HepG2 (cell line): ENCODE results near the gene ECE2. TPM values are rescaled to one million over a fixed set of nuclear protein-coding genes. Genes with fewer than 3 reads are reported as not detected.

Experiments used
- ARNT2 ChIP-seq: sonication (generic); formaldehyde crosslinking; IDR thresholded peaks from 2 replicates; pipeline ENCODE4 v1.8.0; 2022; ENCODE audit warnings: mild to moderate bottlenecking, low read depth, missing genetic modification reagents, moderate library complexity
- GABPA ChIP-seq, 2 experiments: IDR thresholded peaks; 2 replicates each; pipeline ENCODE4 v1.6.1; 2011 to 2016; ENCODE audit warnings: low read depth in 2 of 2, low read length in 1 of 2, missing biosample characterization in 1 of 2, missing genetic modification characterization in 1 of 2
- SAP130 ChIP-seq: IDR thresholded peaks from 2 replicates; pipeline ENCODE4 v1.6.1; 2016; ENCODE audit warnings: low read depth
- TFE3 ChIP-seq: IDR thresholded peaks from 2 replicates; pipeline ENCODE4 v1.6.1; 2016
- ZNF496 ChIP-seq: sonication (generic); formaldehyde crosslinking; IDR thresholded peaks from 2 replicates; pipeline ENCODE4 v1.8.1; 2023; ENCODE audit warnings: mild to moderate bottlenecking, moderate library complexity, missing genetic modification reagents; ENCODE audit not compliant: insufficient replicate concordance
- ZNF503 ChIP-seq: sonication (generic); formaldehyde crosslinking; IDR thresholded peaks from 2 replicates; pipeline ENCODE4 v1.4.0; 2020; ENCODE audit warnings: missing genetic modification reagents
- ZNF605 ChIP-seq: sonication (generic); formaldehyde crosslinking; IDR thresholded peaks from 2 replicates; pipeline ENCODE4 v1.8.0; 2022; ENCODE audit warnings: mild to moderate bottlenecking, missing genetic modification reagents
- ZNF704 ChIP-seq: sonication (generic); formaldehyde crosslinking; IDR thresholded peaks from 2 replicates; pipeline ENCODE4 v1.8.1; 2023; ENCODE audit warnings: mild to moderate bottlenecking, inconsistent platforms, moderate library complexity, missing genetic modification reagents, borderline replicate concordance
- ZNF776 ChIP-seq: sonication (generic); formaldehyde crosslinking; IDR thresholded peaks from 2 replicates; pipeline ENCODE4 v1.4.0; 2020; ENCODE audit warnings: mild to moderate bottlenecking, missing genetic modification reagents
- polyA plus RNA-seq, 8 experiments: library from polyadenylated mRNA; depleted of rRNA in 3 of 8; stranded (reverse) in 7 of 8; unstranded in 1 of 8; fragments of >200 nt; fragmentation: Illumina TruSeq in 4 of 8; extraction: Trizol in 4 of 8; gene quantifications; 2 replicates each; pipeline versions ENCODE4 v1.2.1 to v1.2.3, GENCODE V29; 2011 to 2016; ENCODE audit warnings: low read depth in 4 of 8, missing spikeins in 1 of 8, mixed read lengths in 1 of 8; ENCODE audit not compliant: insufficient read depth in 1 of 8
- total RNA-seq, 5 experiments: library from RNA; depleted of rRNA; stranded (reverse); fragments of >200 nt; fragmentation: Illumina TruSeq; extraction: Trizol; gene quantifications; 2 replicates each; pipeline ENCODE4 v1.2.3, GENCODE V29; 2016; ENCODE audit warnings: low read depth in 1 of 5
- TF ChIP-seq, protein P1 (sequence below): sonication (generic); formaldehyde crosslinking; IDR thresholded peaks from 2 replicates; pipeline ENCODE4 v1.5.0; 2020; ENCODE audit warnings: missing genetic modification reagents
- TF ChIP-seq, protein P2 (sequence below): sonication (generic); formaldehyde crosslinking; IDR thresholded peaks from 2 replicates; pipeline ENCODE4 v1.4.0; 2020; ENCODE audit warnings: missing genetic modification reagents

ECE2 gene
- total and polyA plus RNA-seq, 2 of the 13 experiments (the other 11 are each of a cell fraction or from before 2014, with no cell fraction given) = not detected

DNA sequence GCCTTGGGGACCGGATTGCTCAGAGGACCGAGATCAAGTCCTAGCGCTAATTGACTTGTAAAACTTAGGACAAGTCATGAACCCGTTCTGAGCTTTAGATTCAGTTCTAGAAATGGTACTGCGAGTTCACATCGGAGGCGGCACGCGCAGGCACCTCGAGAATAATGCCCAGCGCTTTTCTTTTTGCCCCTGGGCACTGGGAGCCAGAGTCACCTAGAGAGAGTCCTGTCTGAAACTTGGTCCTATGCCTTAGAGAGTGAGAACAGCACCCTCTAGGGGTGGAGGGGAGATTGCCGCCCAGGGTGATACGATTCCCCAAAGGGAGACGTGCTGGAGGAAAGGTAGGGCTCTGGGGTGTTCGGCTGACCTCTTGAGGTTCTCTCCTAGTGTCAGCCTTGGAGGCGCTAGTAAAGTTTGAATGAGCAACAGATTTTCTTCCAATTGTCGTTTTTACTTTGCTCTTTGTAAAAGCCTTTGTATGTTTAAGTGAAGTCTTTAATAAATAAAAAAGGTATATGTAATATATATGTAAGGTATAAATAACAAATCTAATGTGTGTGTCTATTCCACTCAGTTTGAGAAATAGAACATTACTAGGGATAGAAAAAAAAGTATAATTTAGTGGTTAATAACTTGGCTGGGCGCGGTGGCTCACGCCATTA is 25.5 kb upstream of the ECE2 start (continued):
- TF ChIP-seq SAP130 (CRISPR knock-in tag) (peak; percentile 70), ARNT2 (CRISPR knock-in tag) (0 out of 2 replicates have a peak, but pooled peaks have one; percentile 11), ZNF496 (CRISPR knock-in tag) (no peak), ZNF776 (CRISPR knock-in tag) (no peak), GABPA (IDR thresholded peaks at IDR 0.05; ENCODE audit: low read depth, low read length) (no peak), GABPA (CRISPR knock-in tag; IDR thresholded peaks at IDR 0.05; ENCODE audit: low read depth) (peak; percentile 32; the same call in 1 of the 2 replicates), ZNF605 (no peak), ZNF704 (CRISPR knock-in tag) (0 out of 2 replicates have a peak, but pooled peaks have one; percentile 23), ZNF503 (0 out of 2 replicates have a peak, but pooled peaks have one; percentile 6), TFE3 (CRISPR knock-in tag) (no peak)
- TF ChIP-seq, protein P1, sequence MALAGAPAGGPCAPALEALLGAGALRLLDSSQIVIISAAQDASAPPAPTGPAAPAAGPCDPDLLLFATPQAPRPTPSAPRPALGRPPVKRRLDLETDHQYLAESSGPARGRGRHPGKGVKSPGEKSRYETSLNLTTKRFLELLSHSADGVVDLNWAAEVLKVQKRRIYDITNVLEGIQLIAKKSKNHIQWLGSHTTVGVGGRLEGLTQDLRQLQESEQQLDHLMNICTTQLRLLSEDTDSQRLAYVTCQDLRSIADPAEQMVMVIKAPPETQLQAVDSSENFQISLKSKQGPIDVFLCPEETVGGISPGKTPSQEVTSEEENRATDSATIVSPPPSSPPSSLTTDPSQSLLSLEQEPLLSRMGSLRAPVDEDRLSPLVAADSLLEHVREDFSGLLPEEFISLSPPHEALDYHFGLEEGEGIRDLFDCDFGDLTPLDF = 0 out of 2 replicates have a peak, but pooled peaks have one; percentile 2
- TF ChIP-seq, protein P2, sequence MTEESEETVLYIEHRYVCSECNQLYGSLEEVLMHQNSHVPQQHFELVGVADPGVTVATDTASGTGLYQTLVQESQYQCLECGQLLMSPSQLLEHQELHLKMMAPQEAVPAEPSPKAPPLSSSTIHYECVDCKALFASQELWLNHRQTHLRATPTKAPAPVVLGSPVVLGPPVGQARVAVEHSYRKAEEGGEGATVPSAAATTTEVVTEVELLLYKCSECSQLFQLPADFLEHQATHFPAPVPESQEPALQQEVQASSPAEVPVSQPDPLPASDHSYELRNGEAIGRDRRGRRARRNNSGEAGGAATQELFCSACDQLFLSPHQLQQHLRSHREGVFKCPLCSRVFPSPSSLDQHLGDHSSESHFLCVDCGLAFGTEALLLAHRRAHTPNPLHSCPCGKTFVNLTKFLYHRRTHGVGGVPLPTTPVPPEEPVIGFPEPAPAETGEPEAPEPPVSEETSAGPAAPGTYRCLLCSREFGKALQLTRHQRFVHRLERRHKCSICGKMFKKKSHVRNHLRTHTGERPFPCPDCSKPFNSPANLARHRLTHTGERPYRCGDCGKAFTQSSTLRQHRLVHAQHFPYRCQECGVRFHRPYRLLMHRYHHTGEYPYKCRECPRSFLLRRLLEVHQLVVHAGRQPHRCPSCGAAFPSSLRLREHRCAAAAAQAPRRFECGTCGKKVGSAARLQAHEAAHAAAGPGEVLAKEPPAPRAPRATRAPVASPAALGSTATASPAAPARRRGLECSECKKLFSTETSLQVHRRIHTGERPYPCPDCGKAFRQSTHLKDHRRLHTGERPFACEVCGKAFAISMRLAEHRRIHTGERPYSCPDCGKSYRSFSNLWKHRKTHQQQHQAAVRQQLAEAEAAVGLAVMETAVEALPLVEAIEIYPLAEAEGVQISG (CRISPR knock-in tag) = peak; percentile 51; the same call in 1 of the 2 replicates
